ENCODE data around the gene MKRN3.

DNA sequence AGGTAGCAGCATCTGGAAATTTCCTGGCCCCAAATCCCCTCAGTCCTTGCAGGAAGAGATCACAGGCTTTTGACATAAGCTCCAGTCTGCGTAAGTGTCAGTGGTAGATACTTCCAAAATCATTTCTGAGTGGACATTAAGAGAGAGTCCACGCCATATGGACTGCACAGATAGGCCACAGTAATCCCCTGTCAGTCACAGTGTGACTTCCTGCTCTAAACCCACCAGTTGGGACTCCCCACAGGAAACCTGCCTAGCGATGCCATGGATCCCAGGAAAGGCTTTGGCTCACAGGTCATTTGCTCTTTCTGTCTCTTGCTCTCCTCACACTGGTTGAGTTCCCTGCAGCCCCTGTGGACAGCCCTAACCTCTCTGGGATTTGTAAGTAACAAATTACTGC, 28.8 kb upstream of the MKRN3 start:
- no peak for TF ChIP-seq POLR2AphosphoS5 (IDR thresholded peaks at IDR 0.05)
- TF ChIP-seq, protein P1, sequence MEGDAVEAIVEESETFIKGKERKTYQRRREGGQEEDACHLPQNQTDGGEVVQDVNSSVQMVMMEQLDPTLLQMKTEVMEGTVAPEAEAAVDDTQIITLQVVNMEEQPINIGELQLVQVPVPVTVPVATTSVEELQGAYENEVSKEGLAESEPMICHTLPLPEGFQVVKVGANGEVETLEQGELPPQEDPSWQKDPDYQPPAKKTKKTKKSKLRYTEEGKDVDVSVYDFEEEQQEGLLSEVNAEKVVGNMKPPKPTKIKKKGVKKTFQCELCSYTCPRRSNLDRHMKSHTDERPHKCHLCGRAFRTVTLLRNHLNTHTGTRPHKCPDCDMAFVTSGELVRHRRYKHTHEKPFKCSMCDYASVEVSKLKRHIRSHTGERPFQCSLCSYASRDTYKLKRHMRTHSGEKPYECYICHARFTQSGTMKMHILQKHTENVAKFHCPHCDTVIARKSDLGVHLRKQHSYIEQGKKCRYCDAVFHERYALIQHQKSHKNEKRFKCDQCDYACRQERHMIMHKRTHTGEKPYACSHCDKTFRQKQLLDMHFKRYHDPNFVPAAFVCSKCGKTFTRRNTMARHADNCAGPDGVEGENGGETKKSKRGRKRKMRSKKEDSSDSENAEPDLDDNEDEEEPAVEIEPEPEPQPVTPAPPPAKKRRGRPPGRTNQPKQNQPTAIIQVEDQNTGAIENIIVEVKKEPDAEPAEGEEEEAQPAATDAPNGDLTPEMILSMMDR (IDR thresholded peaks at IDR 0.05) = no peak

Data from upper lobe of left lung (tissue), 4 donors.